Neural cell (in vitro differentiated cells): ENCODE results near the gene CNIH3. TPM values are rescaled to one million over a fixed set of nuclear protein-coding genes. Genes with fewer than 3 reads are reported as not detected.
A peak's percentile ranks its signal among the peaks of the same experiment; 100 is the strongest.

ENCODE experiments used
- H2AFZ ChIP-seq: fragments of 200-600, 300-800 bp; sonication (generic), shearing (Covaris generic); 2 replicates; pipeline ENCODE4 v1.6.0; 2014; ENCODE audit warnings: low read depth, mild to moderate bottlenecking, antibody characterized with exemption, low read length, moderate library complexity
- H3F3A ChIP-seq: fragments of 200-600 bp; shearing (Covaris generic); 2 replicates; pipeline ENCODE4 v1.6.1; 2016; ENCODE audit warnings: mild to moderate bottlenecking, moderate library complexity, mixed read lengths, antibody characterized with exemption, low read length; ENCODE audit not compliant: insufficient read depth, poor library complexity, severe bottlenecking
- H3K27ac ChIP-seq: fragments of 200-600, 300-800 bp; sonication (generic), shearing (Covaris generic); 2 replicates; pipeline ENCODE4 v1.5.1; 2014; ENCODE audit warnings: mild to moderate bottlenecking, low read length, moderate library complexity
- H3K27me3 ChIP-seq: fragments of 300-800, 200-600 bp; sonication (generic), shearing (Covaris generic); 2 replicates; pipeline ENCODE4 v1.6.0; 2014; ENCODE audit warnings: mild to moderate bottlenecking, low read depth, low read length, moderate library complexity; ENCODE audit not compliant: insufficient read depth
- H3K36me3 ChIP-seq: fragments of 300-800, 200-600 bp; sonication (generic), shearing (Covaris generic); 2 replicates; pipeline ENCODE4 v1.5.1; 2014; ENCODE audit warnings: mild to moderate bottlenecking, antibody characterized with exemption, low read length, moderate library complexity; ENCODE audit not compliant: insufficient read depth
- H3K4me2 ChIP-seq: fragments of 300-800, 200-600 bp; sonication (generic), shearing (Covaris generic); 2 replicates; pipeline ENCODE4 v1.6.0; 2014; ENCODE audit warnings: mild to moderate bottlenecking, low read length
- H3K4me3 ChIP-seq: fragments of 300-800, 200-600 bp; sonication (generic), shearing (Covaris generic); 2 replicates; pipeline ENCODE4 v1.5.1; 2014; ENCODE audit warnings: mild to moderate bottlenecking, low read length, moderate library complexity
- H3K79me2 ChIP-seq: fragments of 200-600 bp; shearing (Covaris generic); replicated peaks from 2 replicates; pipeline ENCODE4 v1.6.0; 2014; ENCODE audit warnings: mild to moderate bottlenecking, low read length, moderate library complexity; ENCODE audit not compliant: insufficient read depth
- H3K9ac ChIP-seq: fragments of 300-800, 200-600 bp; sonication (generic), shearing (Covaris generic); 2 replicates; pipeline ENCODE4 v1.6.1; 2016; ENCODE audit warnings: mild to moderate bottlenecking, low read length, mixed read lengths
- H3K9me2 ChIP-seq: fragments of 200-600 bp; shearing (Covaris generic); 2 replicates; pipeline ENCODE4 v1.6.1; 2016; ENCODE audit warnings: mild to moderate bottlenecking, low read length, mixed read lengths; ENCODE audit not compliant: insufficient read depth
- H3K9me3 ChIP-seq: fragments of 200-600, 300-800 bp; sonication (generic), shearing (Covaris generic); 2 replicates; pipeline ENCODE4 v1.6.1; 2016; ENCODE audit warnings: mild to moderate bottlenecking, mixed run types, low read length, moderate library complexity, mixed read lengths
- H4K20me1 ChIP-seq: fragments of 200-600 bp; shearing (Covaris generic); 2 replicates; pipeline ENCODE4 v1.6.1; 2016; ENCODE audit warnings: mild to moderate bottlenecking, mixed run types; ENCODE audit not compliant: insufficient read depth
- CTCF ChIP-seq: fragments of 450-650 bp; IDR thresholded peaks from 2 replicates; pipeline ENCODE4 v1.5.1; 2014; ENCODE audit warnings: antibody characterized with exemption, mild to moderate bottlenecking, moderate library complexity; ENCODE audit not compliant: poor library complexity, severe bottlenecking
- EP300 ChIP-seq: fragments of 450-650 bp; conservative IDR thresholded peaks from 2 replicates; pipeline ENCODE4 v1.6.1; 2014; ENCODE audit warnings: antibody characterized with exemption, mild to moderate bottlenecking, moderate library complexity; ENCODE audit not compliant: poor library complexity, severe bottlenecking
- EZH2 ChIP-seq: fragments of 200-600, 300-800 bp; shearing (Covaris generic), sonication (generic); IDR thresholded peaks from 2 replicates; pipeline ENCODE4 v1.6.1; 2014; ENCODE audit warnings: antibody characterized with exemption, low read length, borderline replicate concordance, mild to moderate bottlenecking; ENCODE audit not compliant: insufficient read depth, poor library complexity, severe bottlenecking
- MXI1 ChIP-seq: fragments of 450-650 bp; conservative IDR thresholded peaks from 2 replicates; pipeline ENCODE4 v1.6.1; 2014; ENCODE audit warnings: antibody characterized with exemption, mild to moderate bottlenecking; ENCODE audit not compliant: poor library complexity, severe bottlenecking
- POLR2AphosphoS5 ChIP-seq: IDR thresholded peaks from 2 replicates; pipeline ENCODE4 v1.6.1; 2012
- RAD21 ChIP-seq: fragments of 450-650 bp; conservative IDR thresholded peaks from 2 replicates; pipeline ENCODE4 v1.6.1; 2014; ENCODE audit warnings: antibody characterized with exemption, mild to moderate bottlenecking, moderate library complexity
- REST ChIP-seq: IDR thresholded peaks from 2 replicates; pipeline ENCODE4 v1.6.1; 2012; ENCODE audit warnings: borderline replicate concordance
- SMC3 ChIP-seq: fragments of 450-650 bp; conservative IDR thresholded peaks from 2 replicates; pipeline ENCODE4 v1.6.1; 2014; ENCODE audit warnings: antibody characterized with exemption, mild to moderate bottlenecking, moderate library complexity; ENCODE audit not compliant: poor library complexity
- TAF1 ChIP-seq: IDR thresholded peaks from 2 replicates; pipeline ENCODE4 v1.6.1; 2012; ENCODE audit warnings: low read depth
- polyA plus RNA-seq: library from polyadenylated mRNA; depleted of rRNA; stranded (reverse); fragments of >200 nt; gene quantifications from 2 replicates; pipeline ENCODE4 v1.2.3, GENCODE V29; 2014

CNIH3 gene
- polyA plus RNA-seq, 1 donor from 2014 or later = 9.3 TPM

GRCh38 chr1:224616756-224617409 is 766 bp downstream of the CNIH3 start:
- Histone ChIP-seq H3K4me3 (peak overlapping the region; percentile 73), H3K36me3 (no peaks in the 10 kb centered on the region), H3K9me3 (no peaks in the 10 kb centered on the region), H4K20me1 (no peaks in the 10 kb centered on the region), H3K4me2 (peak overlapping the region; percentile 71), H3K27me3 (peaks cover 67% of the 10 kb centered on the region), H3K9me2 (no peaks in the 10 kb centered on the region), H2AFZ (no peak overlapping the region), H3K79me2 (no peaks in the 10 kb centered on the region), H3K9ac (peak overlapping the region; percentile 6), H3F3A (no peaks in the 10 kb centered on the region), H3K27ac (no peak overlapping the region)
- TF ChIP-seq EP300 (no peak), TAF1 (no peak), POLR2AphosphoS5 (no peak), RAD21 (no peak)

- no peak overlapping the region for H2AFZ ChIP-seq
- no peaks in the 10 kb centered on the region for H3K79me2 ChIP-seq
- H3F3A ChIP-seq = no peaks in the 10 kb centered on the region
- TF ChIP-seq TAF1 (no peak), EZH2 (peak; percentile 47), EP300 (no peak)
- H3K9ac ChIP-seq = no peak overlapping the region
- H3K27ac ChIP-seq = no peak overlapping the region
- peak overlapping the region; percentile 71 for H3K4me2 ChIP-seq
- peaks cover 67% of the 10 kb centered on the region for H3K27me3 ChIP-seq
- H3K9me2 ChIP-seq = no peaks in the 10 kb centered on the region
- H4K20me1 ChIP-seq = no peaks in the 10 kb centered on the region
- no peaks in the 10 kb centered on the region for H3K9me3 ChIP-seq
- H3K36me3 ChIP-seq = no peaks in the 10 kb centered on the region
- H3K4me3 ChIP-seq = peak overlapping the region; percentile 73
Measured at GRCh38 chr1:224617410-224618355, 1.6 kb downstream of the CNIH3 start.

GRCh38 chr1:224619209-224619608 is 3.1 kb downstream of the CNIH3 start:
- Histone ChIP-seq H3K79me2 (no peaks in the 10 kb centered on the region), H3F3A (no peaks in the 10 kb centered on the region), H3K4me2 (no peak overlapping the region), H3K27ac (no peak overlapping the region), H3K36me3 (no peaks in the 10 kb centered on the region), H3K9me3 (no peaks in the 10 kb centered on the region), H4K20me1 (no peaks in the 10 kb centered on the region), H3K9me2 (no peaks in the 10 kb centered on the region), H3K9ac (no peak overlapping the region), H3K4me3 (no peak overlapping the region), H2AFZ (no peak overlapping the region), H3K27me3 (peaks cover 63% of the 10 kb centered on the region)
- TF ChIP-seq REST (no peak), SMC3 (no peak), CTCF (no peak), EZH2 (no peak), EP300 (no peak), MXI1 (no peak), POLR2AphosphoS5 (no peak), RAD21 (no peak), TAF1 (no peak)
